ENCODE measurements around the gene RPL38. TPM values are rescaled to one million over a fixed set of nuclear protein-coding genes. Genes with fewer than 3 reads are reported as not detected.

RPL38 gene
- polyA plus RNA-seq, 1 experiment = 1,841 TPM

- POLR2A ChIA-PET = interaction anchor here (0.6 kb wide), 1 partner anchor 16 kb away, joined by 3 read pairs; no protein-coding TSS in a partner anchor
- Histone ChIP-seq H3K27me3 (ENCODE audit: control insufficient read depth, insufficient read depth, low read length) (peaks cover 6% of the 10 kb centered on the region), H3K4me3 (ENCODE audit: low read depth, low read length) (no peak overlapping the region), H3K36me3 (ENCODE audit: control insufficient read depth, insufficient read depth, low read length) (no peaks in the 10 kb centered on the region)
- no peak for TF ChIP-seq CTCF (IDR thresholded peaks at IDR 0.05; ENCODE audit: insufficient read depth, low read depth, low read length)
- no peak for DNase-seq (ENCODE audit: low read depth)
- CTCF ChIA-PET = interaction anchor here (8.0 kb wide), 1 partner anchor 11 kb away, joined by 75 read pairs; the partner anchor contains the start of gene RPL38
Observed at GRCh38 chr17:74190154-74190553, 13.3 kb upstream of the RPL38 start.

- Histone ChIP-seq H3K4me3 (ENCODE audit: low read depth, low read length) (no peak overlapping the region), H3K36me3 (ENCODE audit: control insufficient read depth, insufficient read depth, low read length) (no peaks in the 10 kb centered on the region), H3K27me3 (ENCODE audit: control insufficient read depth, insufficient read depth, low read length) (peaks cover 11% of the 10 kb centered on the region)
- no peak for TF ChIP-seq CTCF (IDR thresholded peaks at IDR 0.05; ENCODE audit: insufficient read depth, low read depth, low read length)
- ChIA-PET POLR2A (interaction anchor here (0.6 kb wide), 1 partner anchor 16 kb away, joined by 3 read pairs; no protein-coding TSS in a partner anchor), CTCF (interaction anchor here (8.0 kb wide), 1 partner anchor 11 kb away, joined by 75 read pairs; the partner anchor contains the start of gene RPL38)
- DNase-seq (ENCODE audit: low read depth) = no peak
Observed at GRCh38 chr17:74190807-74191406, 12.6 kb upstream of the RPL38 start.

- no peak for TF ChIP-seq CTCF (IDR thresholded peaks at IDR 0.05; ENCODE audit: insufficient read depth, low read depth, low read length)
- Histone ChIP-seq H3K27me3 (ENCODE audit: control insufficient read depth, insufficient read depth, low read length) (peaks cover 13% of the 10 kb centered on the region), H3K4me3 (ENCODE audit: low read depth, low read length) (no peak overlapping the region), H3K36me3 (ENCODE audit: control insufficient read depth, insufficient read depth, low read length) (no peaks in the 10 kb centered on the region)
- CTCF ChIA-PET = interaction anchor here (8.0 kb wide), 1 partner anchor 8 kb away, joined by 75 read pairs; the partner anchor contains the start of gene RPL38
- DNase-seq (ENCODE audit: low read depth) = no peak
- POLR2A ChIA-PET = no interaction called here
Observed at GRCh38 chr17:74192950-74193781, 10.3 kb upstream of the RPL38 start.

GRCh38 chr17:74194682-74195081 lies 8.8 kb upstream of the RPL38 start:
- Histone ChIP-seq H3K36me3 (ENCODE audit: control insufficient read depth, insufficient read depth, low read length) (no peaks in the 10 kb centered on the region), H3K27me3 (ENCODE audit: control insufficient read depth, insufficient read depth, low read length) (peaks cover 13% of the 10 kb centered on the region), H3K4me3 (ENCODE audit: low read depth, low read length) (no peak overlapping the region)
- POLR2A ChIA-PET = no interaction called here
- CTCF ChIA-PET = no interaction called here
- no peak for DNase-seq (ENCODE audit: low read depth)
- TF ChIP-seq CTCF (IDR thresholded peaks at IDR 0.05; ENCODE audit: insufficient read depth, low read depth, low read length) = no peak

GRCh38 chr17:74196541-74197317 lies 6.7 kb upstream of the RPL38 start:
- ChIA-PET POLR2A (no interaction called here), CTCF (no interaction called here)
- no peak for TF ChIP-seq CTCF (IDR thresholded peaks at IDR 0.05; ENCODE audit: insufficient read depth, low read depth, low read length)
- no peak for DNase-seq (ENCODE audit: low read depth)
- Histone ChIP-seq H3K27me3 (ENCODE audit: control insufficient read depth, insufficient read depth, low read length) (peaks cover 19% of the 10 kb centered on the region), H3K4me3 (ENCODE audit: low read depth, low read length) (no peak overlapping the region), H3K36me3 (ENCODE audit: control insufficient read depth, insufficient read depth, low read length) (no peaks in the 10 kb centered on the region)

All from BJ (cell line).